Measurements from ENCODE around the gene TXNDC16. TPM values are rescaled to one million over a fixed set of nuclear protein-coding genes. Genes with fewer than 3 reads are reported as not detected.

Gene TXNDC16
- total and polyA plus RNA-seq, 2 donors (not counting 3 experiments of a cell fraction or from before 2014, with no cell fraction given): 2.3 to 4.5 TPM

DNA sequence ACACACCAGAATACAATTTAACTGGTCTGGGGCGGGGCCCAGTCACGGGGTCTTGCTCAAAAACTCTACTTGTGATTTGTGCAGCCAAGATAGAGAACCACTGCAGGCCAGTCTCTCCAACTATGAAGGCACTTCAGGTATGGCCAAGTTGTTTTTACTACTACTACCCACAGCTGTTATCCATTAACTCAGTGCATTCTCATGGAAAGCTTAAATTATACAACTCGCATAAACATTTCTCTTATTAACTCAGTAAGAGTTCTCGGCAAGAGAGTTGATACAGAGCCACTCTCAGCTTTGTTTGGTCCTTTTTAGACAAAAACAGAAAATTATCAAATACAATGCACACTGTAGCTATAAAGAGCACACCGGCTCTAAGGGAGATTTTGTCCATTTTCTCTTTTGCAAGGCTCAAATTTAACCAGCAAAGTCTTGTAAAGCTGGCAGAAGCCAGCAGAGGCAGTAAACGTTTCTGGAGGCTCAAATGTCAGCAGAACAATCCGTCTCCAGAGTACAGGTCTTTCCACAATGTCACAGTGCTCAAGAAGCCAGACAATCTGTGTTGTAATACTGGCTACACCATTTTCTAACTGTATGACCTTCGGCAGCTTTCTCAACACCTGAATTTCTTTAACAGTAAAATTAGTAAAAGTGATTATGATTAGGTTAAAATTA lies 152.2 kb downstream of the TXNDC16 start:
- intact Hi-C loops (cut with micrococcal nuclease): no loop called here
- H2AFZ ChIP-seq (ENCODE audit: low read depth, low read length): no peak overlapping the region
- H3K9me3 ChIP-seq (replicated peaks; ENCODE audit: control insufficient read depth, insufficient read depth, low read length): no peaks in the 10 kb centered on the region
- no peak overlapping the region for H3K4me3 ChIP-seq (replicated peaks in 1 of 3; ENCODE audit: insufficient read depth in 1 of 3, low read depth in 1 of 3, low read length in 3 of 3)
- H3K27me3 ChIP-seq (ENCODE audit: control insufficient read depth in 2 of 2, insufficient read depth in 2 of 2, low read length in 2 of 2): peaks cover 0 to 13% of the 10 kb centered on the region in 2 experiments
- no peaks in the 10 kb centered on the region for H3K4me1 ChIP-seq (ENCODE audit: control insufficient read depth, extremely low read depth, insufficient read depth, low read length)
- no peaks in the 10 kb centered on the region for H3K36me3 ChIP-seq (ENCODE audit: control insufficient read depth in 2 of 2, extremely low read depth in 1 of 2, insufficient read depth in 2 of 2, low read length in 2 of 2)
- no peak overlapping the region for H3K9ac ChIP-seq (replicated peaks; ENCODE audit: extremely low read depth, insufficient read depth, low read length)
- dilution Hi-C loops (cut with MboI; ENCODE audit: extremely low pct_ligation_motif_present, low sequenced_read_pairs): no loop called here
- no TSS peak for BruUV-seq (replicated peaks)
- no peak overlapping the region for H3K4me2 ChIP-seq (ENCODE audit: insufficient read depth, low read length)
- H3K9me1 ChIP-seq (replicated peaks; ENCODE audit: control insufficient read depth, extremely low read depth, insufficient read depth, low read length): no peaks in the 10 kb centered on the region
- no peaks in the 10 kb centered on the region for H4K20me1 ChIP-seq (replicated peaks; ENCODE audit: control insufficient read depth, extremely low read depth, insufficient read depth, low read length)
- POLR2A ChIA-PET: no interaction called here
- H3K79me2 ChIP-seq (ENCODE audit: control insufficient read depth, insufficient read depth, low read length): no peaks in the 10 kb centered on the region
- FAIRE-seq: no peak
- CTCF ChIA-PET: interaction anchor here (1.5 kb wide), 2 partner anchors 10 to 13 kb away, joined by 3 to 5 read pairs; no protein-coding TSS in a partner anchor
- H3K27ac ChIP-seq (ENCODE audit: insufficient read depth, low read depth, low read length): no peak overlapping the region
- DNase-seq (ENCODE audit: low read depth, low spot score): no peak
- TF ChIP-seq MYC (IDR thresholded peaks at IDR 0.05; ENCODE audit: low read depth, low read length): no peak
- no peak for TF ChIP-seq GATA2 (IDR thresholded peaks at IDR 0.05; ENCODE audit: insufficient read depth, insufficient read length, low read depth, low read length)
- TF ChIP-seq FOS (IDR thresholded peaks at IDR 0.05; ENCODE audit: borderline replicate concordance, insufficient read depth, low read length): no peak
- no peak for TF ChIP-seq MAX (IDR thresholded peaks at IDR 0.05; ENCODE audit: insufficient read depth, insufficient read length)
- TF ChIP-seq, protein P1, sequence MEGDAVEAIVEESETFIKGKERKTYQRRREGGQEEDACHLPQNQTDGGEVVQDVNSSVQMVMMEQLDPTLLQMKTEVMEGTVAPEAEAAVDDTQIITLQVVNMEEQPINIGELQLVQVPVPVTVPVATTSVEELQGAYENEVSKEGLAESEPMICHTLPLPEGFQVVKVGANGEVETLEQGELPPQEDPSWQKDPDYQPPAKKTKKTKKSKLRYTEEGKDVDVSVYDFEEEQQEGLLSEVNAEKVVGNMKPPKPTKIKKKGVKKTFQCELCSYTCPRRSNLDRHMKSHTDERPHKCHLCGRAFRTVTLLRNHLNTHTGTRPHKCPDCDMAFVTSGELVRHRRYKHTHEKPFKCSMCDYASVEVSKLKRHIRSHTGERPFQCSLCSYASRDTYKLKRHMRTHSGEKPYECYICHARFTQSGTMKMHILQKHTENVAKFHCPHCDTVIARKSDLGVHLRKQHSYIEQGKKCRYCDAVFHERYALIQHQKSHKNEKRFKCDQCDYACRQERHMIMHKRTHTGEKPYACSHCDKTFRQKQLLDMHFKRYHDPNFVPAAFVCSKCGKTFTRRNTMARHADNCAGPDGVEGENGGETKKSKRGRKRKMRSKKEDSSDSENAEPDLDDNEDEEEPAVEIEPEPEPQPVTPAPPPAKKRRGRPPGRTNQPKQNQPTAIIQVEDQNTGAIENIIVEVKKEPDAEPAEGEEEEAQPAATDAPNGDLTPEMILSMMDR (IDR thresholded peaks at IDR 0.05; ENCODE audit: extremely low read depth in 1 of 2, insufficient read depth in 1 of 2, low read depth in 1 of 2, low read length in 2 of 2): no peak
- no peak for TF ChIP-seq EZH2 (IDR thresholded peaks at IDR 0.05; ENCODE audit: borderline replicate concordance, low read depth, low read length, severe bottlenecking)
- TF ChIP-seq POLR2AphosphoS5 (IDR thresholded peaks at IDR 0.05; ENCODE audit: insufficient read depth, low read depth, low read length): no peak
- no peak for TF ChIP-seq JUN (IDR thresholded peaks at IDR 0.05; ENCODE audit: borderline replicate concordance, insufficient read depth, insufficient read length, low read depth)
- no peak for TF ChIP-seq POLR2A (IDR thresholded peaks at IDR 0.05; ENCODE audit: low read depth, low read length)
